Measurements from ENCODE around the gene KCTD12.

DNA sequence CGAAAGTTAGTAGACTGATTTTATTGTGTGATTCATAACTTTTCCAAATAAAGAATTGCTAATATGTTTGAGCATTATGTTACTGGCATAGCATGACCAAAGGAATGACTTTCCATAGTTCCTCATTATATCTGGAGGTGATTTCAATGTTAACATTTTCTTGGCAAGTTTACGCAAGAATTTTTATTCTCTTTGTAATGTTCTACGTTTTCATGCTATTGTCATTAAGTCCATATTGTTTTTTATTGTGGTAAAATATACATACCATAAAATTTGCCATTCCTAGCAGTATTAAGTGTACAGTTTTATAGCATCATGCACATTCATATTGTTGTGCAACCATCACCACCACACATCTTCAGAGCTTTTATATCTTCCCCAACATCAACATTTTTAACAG lies 14.8 kb downstream of the KCTD12 start:
- TF ChIP-seq CTCF (IDR thresholded peaks at IDR 0.05) = no peak
- TF ChIP-seq POLR2AphosphoS5 (IDR thresholded peaks at IDR 0.05; ENCODE audit: insufficient read depth in 1 of 2, low read depth in 1 of 2) = no peak
- no peak for TF ChIP-seq POLR2A (IDR thresholded peaks at IDR 0.05)

Data from vagina (tissue), 2 donors.